ENCODE measurements around the gene SRSF12. TPM values are rescaled to one million over a fixed set of nuclear protein-coding genes. Genes with fewer than 3 reads are reported as not detected.
A peak's percentile ranks its signal among the peaks of the same experiment; 100 is the strongest.

The SRSF12 gene
- total RNA-seq, 1 donor from 2014 or later: 22.2 TPM

DNA sequence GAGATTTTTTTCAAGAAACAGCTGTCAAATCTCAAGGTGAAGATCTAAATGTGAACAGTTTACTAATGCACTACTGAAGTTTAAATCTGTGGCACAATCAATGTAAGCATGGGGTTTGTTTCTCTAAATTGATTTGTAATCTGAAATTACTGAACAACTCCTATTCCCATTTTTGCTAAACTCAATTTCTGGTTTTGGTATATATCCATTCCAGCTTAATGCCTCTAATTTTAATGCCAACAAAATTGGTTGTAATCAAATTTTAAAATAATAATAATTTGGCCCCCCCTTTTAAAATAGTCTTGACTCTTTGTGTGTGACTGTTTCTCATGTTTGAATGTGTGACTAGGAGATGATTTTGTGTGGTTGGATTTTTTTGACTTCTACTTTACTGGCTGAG lies 33.3 kb downstream of the SRSF12 start:
- Mint-ChIP-seq H3K4me1 (ENCODE audit: low read depth) (peaks cover 21% of the 10 kb centered on the region), H3K27me3 (no peaks in the 10 kb centered on the region), H3K9me3 (ENCODE audit: low read depth) (no peaks in the 10 kb centered on the region), H3K4me3 (ENCODE audit: low read depth) (peak overlapping the region; percentile 51), H3K36me3 (ENCODE audit: insufficient read depth) (peaks cover 22% of the 10 kb centered on the region), H3K27ac (peak overlapping the region; percentile 45)
- TF ChIP-seq, protein P1, sequence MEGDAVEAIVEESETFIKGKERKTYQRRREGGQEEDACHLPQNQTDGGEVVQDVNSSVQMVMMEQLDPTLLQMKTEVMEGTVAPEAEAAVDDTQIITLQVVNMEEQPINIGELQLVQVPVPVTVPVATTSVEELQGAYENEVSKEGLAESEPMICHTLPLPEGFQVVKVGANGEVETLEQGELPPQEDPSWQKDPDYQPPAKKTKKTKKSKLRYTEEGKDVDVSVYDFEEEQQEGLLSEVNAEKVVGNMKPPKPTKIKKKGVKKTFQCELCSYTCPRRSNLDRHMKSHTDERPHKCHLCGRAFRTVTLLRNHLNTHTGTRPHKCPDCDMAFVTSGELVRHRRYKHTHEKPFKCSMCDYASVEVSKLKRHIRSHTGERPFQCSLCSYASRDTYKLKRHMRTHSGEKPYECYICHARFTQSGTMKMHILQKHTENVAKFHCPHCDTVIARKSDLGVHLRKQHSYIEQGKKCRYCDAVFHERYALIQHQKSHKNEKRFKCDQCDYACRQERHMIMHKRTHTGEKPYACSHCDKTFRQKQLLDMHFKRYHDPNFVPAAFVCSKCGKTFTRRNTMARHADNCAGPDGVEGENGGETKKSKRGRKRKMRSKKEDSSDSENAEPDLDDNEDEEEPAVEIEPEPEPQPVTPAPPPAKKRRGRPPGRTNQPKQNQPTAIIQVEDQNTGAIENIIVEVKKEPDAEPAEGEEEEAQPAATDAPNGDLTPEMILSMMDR (IDR thresholded peaks at IDR 0.05; ENCODE audit: unreplicated experiment): no peak
- no peak for DNase-seq (ENCODE audit: low spot score, unreplicated experiment)

DNA sequence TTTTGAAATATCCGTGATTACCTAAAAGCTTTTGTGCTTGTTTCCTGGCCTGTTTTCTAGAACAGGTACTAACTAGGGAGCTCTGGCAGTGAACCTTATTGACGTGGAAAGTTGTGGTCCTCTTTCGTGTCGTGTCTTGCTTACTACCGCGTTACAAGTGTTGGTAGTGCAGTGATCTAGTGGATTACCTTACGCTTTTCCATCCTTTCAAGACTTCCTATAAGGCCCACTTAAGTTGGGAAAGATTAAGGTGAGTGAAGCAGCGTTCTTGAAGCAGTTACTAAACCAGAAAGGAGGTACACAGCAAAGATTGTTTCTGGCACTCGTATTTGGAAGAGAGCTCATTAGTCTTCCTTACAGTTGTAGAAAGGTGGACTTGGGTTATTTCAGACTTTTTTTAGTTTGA lies 35.4 kb downstream of the SRSF12 start:
- peak overlapping the region; percentile 92 for H3K4me3 Mint-ChIP-seq (ENCODE audit: low read depth)
- DNase-seq (ENCODE audit: low spot score, unreplicated experiment): no peak
- no peaks in the 10 kb centered on the region for H3K27me3 Mint-ChIP-seq
- TF ChIP-seq, protein P1 (IDR thresholded peaks at IDR 0.05; ENCODE audit: unreplicated experiment): no peak
- H3K9me3 Mint-ChIP-seq (ENCODE audit: low read depth): no peaks in the 10 kb centered on the region
- peaks cover 22% of the 10 kb centered on the region for H3K36me3 Mint-ChIP-seq (ENCODE audit: insufficient read depth)
- H3K27ac Mint-ChIP-seq: peak overlapping the region; percentile 99
- H3K4me1 Mint-ChIP-seq (ENCODE audit: low read depth): peaks cover 21% of the 10 kb centered on the region

DNA sequence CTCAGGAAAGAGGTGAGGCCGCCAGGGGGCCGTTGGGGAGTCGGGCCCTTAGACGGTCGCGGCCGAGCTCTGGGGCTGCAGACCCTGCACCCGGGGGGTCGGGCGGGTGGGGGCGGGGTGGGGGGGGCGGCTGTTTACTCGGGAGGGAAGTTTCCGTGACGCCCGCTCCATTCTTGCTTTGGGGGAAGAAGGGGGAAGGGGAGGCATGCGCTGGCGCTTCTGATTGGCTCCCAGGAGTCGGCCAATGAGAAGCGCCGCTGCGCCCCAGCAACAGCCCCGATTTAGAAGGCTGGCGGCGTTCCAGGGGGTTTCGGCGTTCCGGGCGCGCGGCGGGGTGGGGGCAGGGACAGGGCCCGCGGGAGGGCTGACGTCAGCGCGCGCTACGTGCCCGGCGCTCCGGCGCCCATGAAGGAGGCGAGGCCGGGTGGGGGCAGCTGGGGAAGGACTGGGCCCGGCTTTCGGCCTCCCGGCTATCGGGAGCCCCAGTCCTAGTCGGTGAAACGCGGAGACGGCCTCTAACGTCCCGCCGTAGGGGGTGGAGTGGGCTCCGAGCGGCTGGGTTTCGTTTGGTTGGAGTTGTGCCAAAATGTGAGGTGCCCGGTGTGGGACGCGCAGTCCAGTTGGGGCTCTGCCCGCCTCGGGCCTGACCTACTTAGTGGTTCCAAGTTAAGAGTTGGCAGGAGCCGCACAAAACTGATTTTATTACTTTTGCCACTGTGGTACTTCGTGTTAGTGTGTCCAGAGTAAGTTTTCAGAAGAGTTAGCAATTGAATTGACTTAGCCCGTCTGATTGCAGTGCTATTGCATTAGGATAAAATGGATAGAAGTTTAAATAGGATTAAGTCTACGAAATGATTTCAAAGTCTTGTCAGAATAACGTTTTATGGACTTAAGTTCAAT lies 36.2 kb downstream of the SRSF12 start:
- no peaks in the 10 kb centered on the region for H3K27me3 Mint-ChIP-seq

DNA sequence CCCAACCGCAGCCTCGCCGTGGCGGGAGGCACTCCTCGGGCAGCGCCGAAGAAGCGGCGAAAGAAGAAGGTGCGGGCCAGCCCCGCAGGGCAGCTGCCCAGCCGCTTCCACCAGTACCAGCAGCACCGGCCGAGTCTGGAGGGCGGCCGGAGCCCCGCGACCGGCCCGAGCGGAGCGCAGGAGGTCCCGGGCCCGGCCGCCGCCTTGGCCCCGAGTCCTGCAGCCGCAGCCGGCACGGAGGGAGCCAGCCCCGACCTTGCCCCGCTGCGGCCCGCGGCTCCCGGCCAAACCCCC lies 36.8 kb downstream of the SRSF12 start:
- no peak for DNase-seq (ENCODE audit: low spot score, unreplicated experiment)
- no peaks in the 10 kb centered on the region for H3K9me3 Mint-ChIP-seq (ENCODE audit: low read depth)
- H3K4me3 Mint-ChIP-seq (ENCODE audit: low read depth): peak overlapping the region; percentile 96
- no peaks in the 10 kb centered on the region for H3K27me3 Mint-ChIP-seq
- peaks cover 19% of the 10 kb centered on the region for H3K4me1 Mint-ChIP-seq (ENCODE audit: low read depth)
- TF ChIP-seq, protein P1 (IDR thresholded peaks at IDR 0.05; ENCODE audit: unreplicated experiment): no peak
- H3K27ac Mint-ChIP-seq: peak overlapping the region; percentile 100
- H3K36me3 Mint-ChIP-seq (ENCODE audit: insufficient read depth): peaks cover 17% of the 10 kb centered on the region

More for the DNA sequence above, 36.2 kb downstream of the SRSF12 start:
- Mint-ChIP-seq H3K36me3 (ENCODE audit: insufficient read depth) (peaks cover 20% of the 10 kb centered on the region), H3K27ac (peak overlapping the region; percentile 99), H3K9me3 (ENCODE audit: low read depth) (no peaks in the 10 kb centered on the region), H3K4me3 (ENCODE audit: low read depth) (peak overlapping the region; percentile 92), H3K4me1 (ENCODE audit: low read depth) (peaks cover 21% of the 10 kb centered on the region)
- peak; percentile 94 for DNase-seq (ENCODE audit: low spot score, unreplicated experiment)
- TF ChIP-seq, protein P1 (IDR thresholded peaks at IDR 0.05; ENCODE audit: unreplicated experiment): peak; percentile 40

DNA sequence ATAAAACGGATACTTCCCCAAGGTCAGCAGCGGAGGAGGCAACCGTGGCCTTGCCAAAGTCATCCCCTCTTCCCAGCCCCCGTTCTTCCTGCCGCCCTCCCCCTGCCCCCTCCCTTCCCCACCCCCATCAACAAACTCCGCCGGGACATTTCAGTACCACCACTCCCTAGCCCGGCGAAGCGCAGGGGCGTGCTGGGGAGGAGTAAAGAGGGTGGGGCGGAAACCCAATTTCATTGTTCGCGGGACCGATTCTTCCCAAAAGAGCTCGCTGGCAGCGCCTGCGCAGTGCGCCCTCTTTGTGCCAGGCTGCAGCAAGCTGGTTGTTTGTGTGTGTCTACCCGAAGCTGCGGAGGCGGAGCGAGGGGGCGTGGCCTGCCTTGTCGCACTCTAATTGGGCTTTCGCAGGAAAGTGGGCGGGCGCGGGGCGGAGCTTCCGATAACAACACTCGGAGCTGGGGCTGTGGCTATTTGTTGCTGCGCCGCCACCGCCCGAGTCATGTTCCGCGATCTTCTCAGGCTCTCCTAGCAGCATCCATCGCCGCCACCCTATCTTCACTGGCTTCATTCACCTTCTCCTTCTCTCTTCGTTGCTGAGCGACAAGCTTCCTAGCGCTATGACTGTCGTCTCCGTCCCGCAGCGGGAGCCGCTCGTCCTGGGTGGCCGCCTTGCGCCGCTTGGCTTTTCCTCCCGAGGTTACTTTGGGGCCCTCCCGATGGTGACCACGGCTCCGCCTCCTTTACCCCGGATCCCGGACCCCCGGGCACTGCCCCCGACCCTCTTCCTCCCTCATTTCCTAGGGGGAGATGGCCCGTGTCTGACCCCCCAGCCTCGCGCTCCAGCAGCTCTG lies 37.4 kb downstream of the SRSF12 start, which contains the start of gene PNRC1:
Gene PNRC1, plus strand, starts transcription at position 471 of the 848 bp plus-strand sequence. Its CDS starts 144 bp downstream, at position 615.
- peaks cover 19% of the 10 kb centered on the region for H3K4me1 Mint-ChIP-seq (ENCODE audit: low read depth)
- peak; percentile 100 for DNase-seq (ENCODE audit: low spot score, unreplicated experiment)
- no peaks in the 10 kb centered on the region for H3K9me3 Mint-ChIP-seq (ENCODE audit: low read depth)
- TF ChIP-seq, protein P1 (IDR thresholded peaks at IDR 0.05; ENCODE audit: unreplicated experiment): no peak
- H3K27ac Mint-ChIP-seq: peak within 1 kb of the TSS; percentile 100
- H3K4me3 Mint-ChIP-seq (ENCODE audit: low read depth): peak within 1 kb of the TSS; percentile 96
- H3K27me3 Mint-ChIP-seq: no peaks in the 10 kb centered on the region
- H3K36me3 Mint-ChIP-seq (ENCODE audit: insufficient read depth): peaks cover 14% of the 10 kb centered on the region

Measured in progenitor cell of endocrine pancreas (in vitro differentiated cells).